ENCODE measurements around the gene AMOTL2.

- no peak for TF ChIP-seq CTCF (IDR thresholded peaks at IDR 0.05; ENCODE audit: low read depth, low read length, poor library complexity, severe bottlenecking)
- TF ChIP-seq EZH2phosphoT487 (IDR thresholded peaks at IDR 0.05; ENCODE audit: borderline replicate concordance, low read length): no peak
Observed at GRCh38 chr3:134313847-134314587, 60.2 kb downstream of the AMOTL2 start.

Measured in DOHH2 (cell line).